Measurements from ENCODE around the gene CD69. TPM values are rescaled to one million over a fixed set of nuclear protein-coding genes. Genes with fewer than 3 reads are reported as not detected.

Gene CD69
- total RNA-seq, 1 experiment from 2014 or later, result 2.6 TPM

GRCh38 chr12:9779209-9779608 lies 18.5 kb upstream of the CD69 start:
- no peak for TF ChIP-seq CTCF (IDR thresholded peaks at IDR 0.05; ENCODE audit: unreplicated experiment)
- Mint-ChIP-seq H3K4me3 (ENCODE audit: low read depth, unreplicated experiment) (no peak overlapping the region), H3K27ac (ENCODE audit: unreplicated experiment) (no peak overlapping the region), H3K36me3 (ENCODE audit: insufficient read depth, unreplicated experiment) (no peaks in the 10 kb centered on the region), H3K9me3 (ENCODE audit: low read depth, unreplicated experiment) (peaks cover 3% of the 10 kb centered on the region), H3K27me3 (ENCODE audit: unreplicated experiment) (no peaks in the 10 kb centered on the region), H3K4me1 (ENCODE audit: low read depth, unreplicated experiment) (peaks cover 31% of the 10 kb centered on the region)
- intact Hi-C loops (cut with micrococcal nuclease; ENCODE audit: unreplicated experiment), result no loop called here
- CTCF ChIA-PET, result no interaction called here
- no TSS peak for BruUV-seq (replicated peaks)
- no peak for DNase-seq

GRCh38 chr12:9776781-9777180 lies 16.1 kb upstream of the CD69 start:
- H3K9me3 Mint-ChIP-seq (ENCODE audit: low read depth, unreplicated experiment), result no peaks in the 10 kb centered on the region
- H3K27me3 Mint-ChIP-seq (ENCODE audit: unreplicated experiment), result no peaks in the 10 kb centered on the region
- peaks cover 38% of the 10 kb centered on the region for H3K4me1 Mint-ChIP-seq (ENCODE audit: low read depth, unreplicated experiment)
- H3K27ac Mint-ChIP-seq (ENCODE audit: unreplicated experiment), result peak overlapping the region; percentile 81
- DNase-seq, result no peak
- intact Hi-C loops (cut with micrococcal nuclease; ENCODE audit: unreplicated experiment), result no loop called here
- no peak overlapping the region for H3K4me3 Mint-ChIP-seq (ENCODE audit: low read depth, unreplicated experiment)
- no peak for TF ChIP-seq CTCF (IDR thresholded peaks at IDR 0.05; ENCODE audit: unreplicated experiment)
- no TSS peak for BruUV-seq (replicated peaks)
- no peaks in the 10 kb centered on the region for H3K36me3 Mint-ChIP-seq (ENCODE audit: insufficient read depth, unreplicated experiment)
- CTCF ChIA-PET, result interaction anchor here (0.9 kb wide), 1 partner anchor 21 kb away, joined by 4 read pairs; no protein-coding TSS in a partner anchor

GRCh38 chr12:9773216-9773877 lies 12.6 kb upstream of the CD69 start:
- CTCF ChIA-PET, result interaction anchor here (0.9 kb wide), 1 partner anchor 25 kb away, joined by 3 read pairs; no protein-coding TSS in a partner anchor
- no peak for TF ChIP-seq CTCF (IDR thresholded peaks at IDR 0.05; ENCODE audit: unreplicated experiment)
- no peaks in the 10 kb centered on the region for H3K36me3 Mint-ChIP-seq (ENCODE audit: insufficient read depth, unreplicated experiment)
- H3K9me3 Mint-ChIP-seq (ENCODE audit: low read depth, unreplicated experiment), result no peaks in the 10 kb centered on the region
- BruUV-seq (replicated peaks), result no TSS peak
- intact Hi-C loops (cut with micrococcal nuclease; ENCODE audit: unreplicated experiment), result no loop called here
- H3K4me3 Mint-ChIP-seq (ENCODE audit: low read depth, unreplicated experiment), result no peak overlapping the region
- H3K27me3 Mint-ChIP-seq (ENCODE audit: unreplicated experiment), result no peaks in the 10 kb centered on the region
- no peak overlapping the region for H3K27ac Mint-ChIP-seq (ENCODE audit: unreplicated experiment)
- DNase-seq, result no peak
- peaks cover 38% of the 10 kb centered on the region for H3K4me1 Mint-ChIP-seq (ENCODE audit: low read depth, unreplicated experiment)

GRCh38 chr12:9763025-9763424 lies 2.3 kb upstream of the CD69 start:
- CTCF ChIA-PET, result no interaction called here
- Mint-ChIP-seq H3K27ac (ENCODE audit: unreplicated experiment) (no peak overlapping the region), H3K27me3 (ENCODE audit: unreplicated experiment) (no peaks in the 10 kb centered on the region), H3K36me3 (ENCODE audit: insufficient read depth, unreplicated experiment) (peaks cover 22% of the 10 kb centered on the region), H3K9me3 (ENCODE audit: low read depth, unreplicated experiment) (peaks cover 2% of the 10 kb centered on the region), H3K4me3 (ENCODE audit: low read depth, unreplicated experiment) (no peak overlapping the region), H3K4me1 (ENCODE audit: low read depth, unreplicated experiment) (peaks cover 53% of the 10 kb centered on the region)
- no peak for DNase-seq
- no TSS peak for BruUV-seq (replicated peaks)
- intact Hi-C loops (cut with micrococcal nuclease; ENCODE audit: unreplicated experiment), result no loop called here
- TF ChIP-seq CTCF (IDR thresholded peaks at IDR 0.05; ENCODE audit: unreplicated experiment), result no peak
